DLD1 (cell line): Measurements from ENCODE around the gene KRT77.
"Not testable (repeated sequence)": the region's sequence is repeated elsewhere in the genome, so short reads cannot be mapped to it uniquely, and the experiment has no call there.

Experiments
- in situ Hi-C: cut with HindIII; loops from 2 replicates; pipeline ENCODE4 v1.10.0; 2017; ENCODE audit warnings: low sequenced_read_pairs

The KRT77 gene

DNA sequence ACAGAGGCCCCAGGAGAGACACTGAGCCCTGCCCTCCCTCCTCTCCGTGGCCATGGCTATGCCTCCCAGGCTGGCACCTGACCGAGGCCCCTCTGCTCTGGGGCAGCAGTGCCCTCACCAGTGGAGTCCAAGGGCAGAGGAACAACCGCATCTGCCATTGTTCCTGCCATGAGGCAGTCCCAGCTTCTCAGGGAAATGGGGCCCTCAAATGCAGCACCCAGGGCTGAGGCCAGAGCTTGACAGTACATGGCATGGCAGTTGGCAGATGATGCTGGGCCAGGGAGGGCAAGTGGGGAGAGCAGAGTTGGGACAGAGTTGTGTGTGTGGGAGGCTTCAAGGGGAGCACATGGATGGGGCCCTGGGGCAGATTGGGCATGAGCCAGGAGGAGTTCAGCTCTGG is 21.1 kb upstream of the KRT77 start:
- in situ Hi-C loops, result no loop called here

DNA sequence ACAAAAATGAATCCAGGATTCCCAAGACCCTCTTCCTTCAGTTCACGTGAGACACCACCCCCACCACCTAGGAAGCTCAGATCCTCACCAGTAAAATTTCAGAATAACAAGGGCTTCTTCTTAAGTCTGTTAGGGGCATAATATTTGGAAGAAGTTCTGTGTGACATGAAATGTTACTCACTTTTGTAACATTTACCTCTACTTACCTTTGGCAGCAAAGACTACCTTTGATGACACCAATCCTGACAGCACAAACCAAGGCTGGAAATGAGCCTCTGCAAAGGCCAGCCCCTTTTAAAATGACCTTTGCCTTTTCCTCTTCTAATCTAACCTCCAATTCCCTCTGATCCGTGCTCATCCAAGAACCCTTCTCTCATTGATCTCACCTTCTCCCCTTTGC is 19.4 kb upstream of the KRT77 start:
- in situ Hi-C loops, result no loop called here

DNA sequence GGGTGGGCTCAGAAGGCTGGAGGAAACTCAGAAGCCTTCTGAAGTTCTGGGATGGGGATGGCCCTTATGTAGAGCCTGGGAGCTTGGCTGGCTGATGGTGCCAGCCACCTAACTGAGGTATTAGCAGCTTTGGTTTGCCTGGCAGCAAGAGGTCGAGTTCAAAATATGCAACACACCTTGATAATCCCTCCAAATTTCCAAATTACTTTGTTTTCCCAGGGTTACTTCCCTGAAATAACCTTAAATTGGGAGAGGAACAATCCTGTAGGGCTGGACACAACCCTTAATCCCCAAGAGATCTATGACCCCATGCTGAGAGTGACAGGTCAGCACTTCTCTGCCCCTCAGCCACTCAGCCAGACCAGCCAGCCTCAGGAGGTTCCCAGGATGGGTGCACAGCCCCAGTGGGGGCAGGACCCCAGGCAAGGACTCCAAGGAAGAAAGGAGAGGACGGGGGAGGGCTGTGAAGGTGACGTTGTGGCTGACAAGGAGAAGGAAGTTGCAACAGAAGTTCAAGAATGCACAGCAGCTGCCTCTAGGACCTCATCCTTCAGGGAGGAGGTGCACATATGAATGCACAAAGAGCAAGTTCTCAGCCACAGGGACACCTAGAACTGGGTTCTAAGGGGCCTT is 18.6 kb upstream of the KRT77 start:
- in situ Hi-C loops, result no loop called here

DNA sequence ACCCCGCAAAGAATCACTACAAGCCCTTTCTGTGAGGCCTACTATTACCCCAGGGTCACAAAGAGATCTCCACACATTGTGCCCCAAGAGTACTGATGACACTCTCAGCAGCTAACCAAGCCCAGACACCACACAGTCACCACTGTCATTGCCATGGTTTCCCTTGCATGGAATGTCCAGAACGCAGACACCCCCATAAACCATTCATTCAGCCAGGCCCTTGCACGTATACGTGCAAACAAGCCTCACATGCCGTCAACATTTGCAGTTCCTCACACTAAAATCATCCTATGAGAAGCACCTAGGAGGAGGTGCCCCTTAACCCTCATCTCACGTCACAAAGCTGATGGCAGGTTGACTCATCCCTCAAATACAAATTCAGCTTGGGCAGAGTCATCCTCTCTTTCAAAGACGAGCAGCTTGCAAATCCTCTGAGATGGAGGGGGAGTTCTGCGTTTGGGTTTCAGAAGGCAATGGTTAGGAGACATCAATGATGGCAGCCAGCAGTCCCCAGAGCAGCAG is 17.1 kb upstream of the KRT77 start:
- in situ Hi-C loops, result no loop called here

DNA sequence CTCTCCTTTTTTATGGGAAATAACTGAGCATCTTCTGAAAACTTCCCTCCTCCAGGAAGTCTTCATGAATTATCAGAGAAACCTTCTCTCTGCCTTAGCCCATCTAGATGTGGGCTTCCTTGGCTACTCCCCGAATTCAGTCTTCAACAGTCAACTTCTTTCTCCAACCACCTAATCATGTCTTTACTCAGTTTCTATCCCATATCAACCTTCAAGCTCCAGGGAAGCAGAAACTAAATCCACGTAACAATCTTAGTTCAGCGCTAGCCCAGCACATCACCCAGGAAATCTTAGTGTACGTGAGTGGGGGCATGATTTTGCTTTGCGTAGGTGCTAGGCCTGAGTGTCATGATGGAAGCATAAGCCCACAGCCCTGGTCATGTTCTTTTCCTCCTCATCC is 12.7 kb upstream of the KRT77 start:
- in situ Hi-C loops, result no loop called here

DNA sequence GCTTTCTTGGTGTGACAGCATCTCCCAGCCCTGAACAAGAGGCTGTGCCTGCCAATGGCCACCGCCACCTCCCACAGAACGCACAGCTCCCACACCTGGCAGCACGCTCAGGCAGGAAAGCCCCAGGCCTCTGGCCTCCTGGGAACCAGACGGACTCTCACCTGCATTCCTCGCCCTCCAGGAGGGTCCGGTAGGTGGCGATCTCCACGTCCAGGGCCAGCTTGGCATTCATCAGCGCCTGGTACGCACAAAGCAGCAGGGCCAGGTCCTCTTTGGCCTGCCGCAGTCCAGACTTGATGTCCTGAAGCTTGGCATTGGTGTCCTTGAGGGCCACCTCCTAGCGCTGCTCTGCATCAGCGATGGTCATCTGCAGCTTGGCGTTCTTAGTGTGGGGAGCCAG is 12.1 kb upstream of the KRT77 start:
- in situ Hi-C loops, result no loop called here

DNA sequence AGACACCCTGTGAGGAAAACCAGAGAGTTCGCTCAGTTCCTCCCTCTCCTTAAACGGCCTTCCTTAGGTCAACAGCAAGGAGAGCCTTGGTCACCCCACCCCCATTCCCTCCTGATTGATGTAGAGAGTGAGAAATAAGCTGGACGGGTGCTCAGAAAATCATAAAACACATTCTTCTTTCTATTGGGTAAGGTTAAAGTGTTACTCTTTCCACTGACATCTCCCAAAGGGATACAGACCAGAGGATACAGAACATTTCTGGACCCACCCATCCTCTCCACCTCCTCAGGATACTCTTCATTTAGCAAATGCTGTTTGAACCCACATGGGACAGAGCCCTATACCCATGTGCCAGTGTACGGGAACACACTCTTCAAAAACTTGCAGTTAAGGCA is 11.6 kb upstream of the KRT77 start:
- in situ Hi-C loops, result no loop called here

DNA sequence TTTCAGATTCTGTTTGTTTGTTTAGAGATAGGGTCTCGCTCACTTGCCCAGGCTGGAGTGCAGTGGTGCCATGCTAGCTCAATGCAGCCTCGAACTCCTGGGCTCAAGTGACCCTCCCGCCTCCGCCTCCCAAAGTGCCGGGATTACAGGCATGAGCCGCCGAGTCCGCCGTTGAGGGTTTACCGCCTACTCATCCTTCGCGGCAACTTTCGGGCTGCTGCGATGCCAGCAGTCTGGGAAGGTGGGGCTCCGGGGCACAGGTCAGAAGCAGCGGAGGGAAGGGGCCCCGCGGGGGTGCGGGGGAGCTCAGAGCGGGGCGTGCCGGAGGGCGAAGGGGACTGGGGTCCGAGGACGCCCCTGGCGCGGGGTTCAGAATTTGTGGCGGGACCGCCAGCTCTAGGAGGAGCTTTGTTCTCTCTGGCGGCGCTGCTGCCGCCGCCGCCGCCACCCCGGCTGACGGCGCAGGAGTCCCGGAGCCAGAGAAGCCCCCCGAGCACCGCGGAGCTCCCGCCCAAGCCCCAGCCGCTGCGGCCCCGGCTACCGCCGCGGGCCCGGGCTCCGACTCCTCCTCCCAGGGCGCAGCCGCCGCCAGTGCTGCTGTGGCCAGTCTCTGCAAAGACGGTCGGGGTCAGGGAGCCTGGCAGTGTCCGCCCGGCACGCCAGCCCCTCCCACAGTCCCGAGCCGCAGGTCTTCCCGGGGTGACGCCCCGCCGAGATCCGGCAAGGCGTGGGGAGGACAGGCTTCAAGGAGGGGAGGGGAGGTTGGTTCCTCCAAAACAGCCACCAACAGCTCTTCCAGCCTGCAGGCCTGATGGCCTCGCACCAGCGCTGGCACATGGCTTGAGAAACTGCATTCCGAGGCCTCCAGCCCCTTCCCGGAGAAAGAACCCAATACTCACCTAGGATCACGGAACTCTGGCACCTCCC is 10.9 kb upstream of the KRT77 start:
- in situ Hi-C loops, result no loop called here

DNA sequence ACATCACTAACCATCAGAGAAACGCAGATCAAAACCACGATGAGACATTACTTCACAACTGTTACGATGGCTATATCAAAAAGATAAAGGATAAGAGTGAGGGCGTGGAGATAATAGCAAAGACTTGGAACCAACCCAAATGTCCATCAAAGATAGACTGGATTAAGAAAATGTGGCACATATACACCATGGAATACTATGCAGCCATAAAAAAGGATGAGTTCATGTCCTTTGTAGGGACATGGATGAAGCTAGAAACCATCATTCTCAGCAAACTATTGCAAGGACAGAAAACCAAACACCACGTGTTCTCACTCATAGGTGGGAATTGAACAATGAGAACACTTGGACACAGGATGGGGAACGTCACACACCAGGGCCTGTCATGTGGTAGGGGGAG is 8.8 kb upstream of the KRT77 start:
- in situ Hi-C loops, result not testable (repeated sequence)

DNA sequence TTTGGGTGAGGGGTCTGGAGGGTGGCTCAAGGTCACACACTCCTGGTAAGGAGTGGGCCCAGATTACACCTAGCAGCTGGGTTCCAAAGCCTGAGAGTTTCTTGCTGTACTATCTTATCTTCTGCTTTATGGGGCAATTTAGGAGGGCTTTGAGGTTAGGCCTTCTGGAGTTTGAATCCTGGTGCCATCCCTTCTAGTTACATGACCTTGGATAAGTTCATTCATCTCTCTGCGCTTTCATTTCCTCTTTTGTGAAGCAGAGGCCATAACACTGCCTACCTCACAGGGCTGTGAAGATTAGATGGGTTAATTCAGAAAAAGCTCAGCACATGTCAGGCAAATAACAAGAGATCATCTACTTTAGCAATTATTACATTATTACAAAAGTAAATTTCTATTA is 7.4 kb upstream of the KRT77 start:
- in situ Hi-C loops, result no loop called here

DNA sequence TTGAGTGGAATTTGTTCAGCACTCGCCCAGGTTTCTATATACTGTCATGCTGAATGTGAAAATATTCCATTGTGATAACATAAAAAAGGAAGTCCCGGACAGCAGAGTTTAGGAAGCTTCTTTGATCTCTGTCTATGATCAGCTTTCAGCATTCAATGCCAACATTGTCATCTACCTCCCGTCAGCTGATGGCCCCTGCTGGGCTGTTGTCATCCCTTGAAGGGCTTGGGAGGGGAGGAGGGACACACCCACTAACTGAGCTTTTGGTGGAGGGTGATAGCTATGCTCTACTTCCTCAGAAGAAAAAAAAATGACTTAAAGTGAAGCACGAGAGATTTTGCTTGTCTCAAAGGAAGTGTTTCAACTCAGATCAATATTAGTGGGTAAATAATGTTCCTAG is 4.7 kb upstream of the KRT77 start:
- in situ Hi-C loops, result loop anchor here (5.0 to 10.0 kb wide), 3 partner anchors 61 to 107 kb away; partner anchors contain the start of gene KRT4

DNA sequence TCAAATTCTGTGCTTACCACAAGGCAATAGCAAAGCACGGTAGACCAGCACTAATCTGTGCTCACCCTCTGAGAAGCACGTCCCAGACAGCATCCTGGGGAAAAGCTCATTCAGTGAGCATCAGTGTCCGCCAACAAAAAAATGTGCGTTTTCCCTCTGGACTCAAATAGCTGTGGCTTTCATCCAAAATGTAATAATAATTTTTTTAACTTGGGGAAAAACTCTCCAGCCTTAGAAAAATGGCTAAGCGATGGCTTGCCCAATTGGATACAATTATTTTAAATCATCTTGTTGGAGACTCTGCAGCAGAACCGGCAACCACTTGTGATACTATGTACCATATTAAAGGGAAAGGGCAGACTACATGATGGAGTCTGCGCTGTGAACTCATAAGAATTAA is 1.1 kb upstream of the KRT77 start:
- in situ Hi-C loops, result loop anchor here (10.0 kb wide), 1 partner anchor 110 kb away; the partner anchor contains the start of gene KRT4

DNA sequence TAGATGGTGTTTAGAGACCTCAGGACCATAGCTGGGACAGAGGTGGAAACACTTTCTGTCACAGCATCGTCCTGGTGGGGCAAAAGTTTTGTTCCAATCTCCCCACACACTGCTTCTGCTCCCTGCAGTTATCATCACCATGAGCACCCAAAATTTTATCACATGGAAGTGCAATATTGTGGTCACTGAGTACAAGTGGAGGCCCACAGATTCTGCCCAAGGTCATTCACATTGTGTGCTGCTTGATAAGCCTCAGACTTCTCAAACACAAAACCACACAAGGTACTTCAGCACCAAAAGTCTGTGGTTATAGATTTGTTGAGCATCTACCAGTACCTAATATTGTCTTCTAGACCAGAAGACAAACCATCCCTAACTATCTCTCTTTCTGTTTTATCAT is 554 bp upstream of the KRT77 start:
- in situ Hi-C loops, result loop anchor here (10.0 kb wide), 1 partner anchor 111 kb away; the partner anchor contains the start of gene KRT4

DNA sequence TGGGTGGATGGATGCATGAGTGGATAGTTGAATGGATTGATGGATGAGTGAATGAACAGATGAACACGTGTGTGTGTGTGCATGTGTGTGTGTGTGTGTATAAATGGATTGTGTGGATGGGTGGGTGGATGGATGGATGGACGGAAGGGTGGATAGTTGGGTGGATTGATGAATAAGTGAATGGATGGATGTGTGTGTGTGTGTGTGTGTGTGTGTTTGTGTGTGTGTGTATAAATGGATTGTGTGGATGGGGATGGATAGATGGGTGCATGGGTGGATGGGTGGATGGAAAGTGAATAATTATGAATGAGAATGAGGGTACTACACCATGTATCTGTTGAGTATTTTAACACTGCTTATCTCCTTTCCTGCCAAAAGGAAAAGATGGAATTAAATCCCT is 986 bp downstream of the KRT77 start:
- in situ Hi-C loops, result loop anchor here (10.0 kb wide), 1 partner anchor 112 kb away; the partner anchor contains the start of gene KRT4

DNA sequence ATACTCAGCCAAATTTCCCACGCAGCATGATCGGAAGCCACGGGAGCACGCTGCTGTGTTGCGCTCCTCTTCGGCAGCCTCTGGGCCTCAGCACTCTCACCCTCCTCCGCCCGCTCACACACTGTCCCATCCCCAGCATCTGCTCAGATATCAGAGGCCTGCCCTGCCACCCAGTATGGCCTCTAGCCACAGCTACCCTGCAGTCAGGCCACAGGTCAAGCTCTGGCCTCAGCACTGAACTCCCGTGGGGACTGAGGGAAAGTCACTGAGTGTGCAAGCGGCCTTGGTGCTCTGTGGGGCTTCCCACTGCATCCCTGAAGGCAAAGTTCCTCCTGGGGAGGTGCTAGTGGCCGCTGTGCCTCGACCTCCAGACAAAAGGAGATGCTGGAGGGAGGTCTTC is 2.0 kb downstream of the KRT77 start:
- in situ Hi-C loops, result loop anchor here (10.0 kb wide), 1 partner anchor 114 kb away; the partner anchor contains the start of gene KRT4

DNA sequence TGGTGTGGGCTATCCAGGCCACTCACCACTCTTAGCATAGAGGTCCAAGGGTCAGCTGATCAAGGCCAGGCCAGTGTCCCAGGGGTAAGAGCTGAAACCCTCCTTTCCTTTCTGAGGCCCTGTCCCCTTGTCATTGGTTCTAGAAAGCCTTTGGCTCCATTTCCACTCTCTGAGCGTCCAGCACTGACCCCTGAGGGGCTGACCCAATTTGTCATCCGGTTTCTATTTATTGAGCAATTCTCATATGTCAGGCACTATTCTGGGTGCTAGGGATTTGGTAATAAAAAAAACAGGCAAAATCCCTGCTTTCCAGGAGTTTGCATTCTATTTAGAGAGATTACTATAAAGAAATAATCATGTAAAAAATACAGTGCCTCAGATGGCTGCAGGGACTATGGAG is 3.4 kb downstream of the KRT77 start:
- in situ Hi-C loops, result loop anchor here (10.0 kb wide), 1 partner anchor 115 kb away; the partner anchor contains the start of gene KRT4

DNA sequence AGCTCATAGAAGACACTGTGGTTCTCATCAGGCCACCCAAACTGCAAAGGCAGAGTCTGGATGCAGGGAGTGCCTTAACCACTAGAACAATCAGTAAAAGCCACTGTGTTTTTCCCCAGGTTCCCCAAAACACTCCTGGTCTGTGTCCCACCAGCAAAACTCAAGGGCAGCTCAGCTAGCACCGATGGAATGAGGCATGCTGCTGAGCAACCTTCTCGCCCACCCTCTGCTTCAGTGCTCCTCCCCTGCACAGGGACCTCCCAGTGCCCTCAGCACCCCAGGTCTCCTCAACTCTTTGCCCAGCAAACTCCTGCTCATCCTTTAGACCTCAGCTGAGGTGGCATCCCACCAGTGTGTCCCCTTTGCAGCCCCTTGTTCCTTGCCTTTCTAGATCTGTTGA is 4.0 kb downstream of the KRT77 start:
- in situ Hi-C loops, result no loop called here

DNA sequence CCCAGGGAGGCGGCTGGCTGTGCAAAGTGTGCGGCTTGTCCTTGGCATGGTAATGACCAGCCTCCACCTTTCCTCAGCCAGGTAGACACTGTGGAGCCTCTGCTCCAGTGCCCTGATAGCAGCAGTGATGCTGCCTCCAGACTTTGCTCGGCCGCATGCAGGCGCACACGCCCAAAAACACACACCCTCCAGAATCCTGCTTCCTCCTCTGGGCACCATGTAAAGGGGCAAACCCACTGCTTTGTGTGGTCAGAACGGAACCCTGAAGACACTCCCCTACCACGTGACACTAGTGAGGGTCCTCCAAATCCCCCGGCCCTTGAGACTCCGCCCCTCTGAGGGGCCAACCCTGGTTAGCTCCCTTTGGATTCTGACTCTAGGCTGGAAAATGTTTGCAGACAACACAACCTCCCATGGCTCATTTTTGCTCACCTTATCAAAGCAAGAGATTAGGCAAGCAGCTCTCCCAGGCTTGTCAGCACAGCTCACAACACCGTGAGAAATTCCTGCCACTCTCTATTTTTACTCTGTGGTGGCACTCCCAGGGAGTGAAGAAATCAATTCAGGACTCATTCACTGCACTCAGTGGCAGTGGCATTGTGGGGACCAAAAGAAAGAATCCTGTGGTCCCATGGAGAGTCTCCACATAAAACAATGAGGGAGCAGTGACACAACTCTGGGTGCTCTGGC is 4.5 kb downstream of the KRT77 start:
- in situ Hi-C loops, result no loop called here

DNA sequence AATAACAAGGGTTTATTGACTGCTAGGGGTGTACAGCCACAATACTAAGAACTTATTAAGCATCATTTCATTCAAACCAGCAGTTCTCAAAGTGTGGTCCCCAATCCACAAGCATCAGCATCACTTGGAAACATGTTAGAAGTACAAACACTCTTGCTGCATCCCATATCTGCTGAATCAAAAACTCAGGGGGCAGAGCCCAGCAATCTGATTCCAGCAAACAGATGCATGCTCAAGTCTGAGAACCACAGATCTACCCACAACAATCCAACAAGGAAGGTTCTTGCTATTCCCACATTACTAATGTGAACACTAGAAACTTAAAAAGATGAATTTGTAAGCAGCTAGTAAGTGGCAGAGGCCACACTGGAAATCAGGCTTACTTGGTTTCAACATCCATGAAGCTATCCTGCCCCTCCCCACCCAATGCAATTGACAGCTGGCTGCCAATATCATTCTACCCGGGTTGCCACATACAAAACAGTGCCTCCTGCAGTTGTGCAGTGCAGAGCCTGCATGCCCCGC is 6.2 kb downstream of the KRT77 start:
- in situ Hi-C loops, result no loop called here

DNA sequence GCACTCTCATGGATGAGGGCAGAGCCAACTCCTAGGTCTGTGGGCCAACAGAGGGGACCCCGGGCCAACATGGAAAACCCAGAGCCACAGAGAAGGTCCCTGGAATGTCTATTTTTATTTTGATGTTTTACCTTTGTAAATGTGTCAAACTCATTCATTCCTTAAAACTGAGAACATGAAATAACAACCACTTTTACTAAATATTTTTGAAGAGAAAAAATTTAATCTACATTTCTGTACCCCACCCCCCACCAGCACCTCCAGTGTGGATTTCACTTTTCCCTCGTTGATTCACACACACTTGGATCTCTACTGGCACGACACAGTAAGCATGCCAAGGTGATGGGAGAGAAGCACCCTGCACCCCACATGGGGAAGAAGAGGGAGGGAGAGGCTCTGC is 6.7 kb downstream of the KRT77 start:
- in situ Hi-C loops, result no loop called here

DNA sequence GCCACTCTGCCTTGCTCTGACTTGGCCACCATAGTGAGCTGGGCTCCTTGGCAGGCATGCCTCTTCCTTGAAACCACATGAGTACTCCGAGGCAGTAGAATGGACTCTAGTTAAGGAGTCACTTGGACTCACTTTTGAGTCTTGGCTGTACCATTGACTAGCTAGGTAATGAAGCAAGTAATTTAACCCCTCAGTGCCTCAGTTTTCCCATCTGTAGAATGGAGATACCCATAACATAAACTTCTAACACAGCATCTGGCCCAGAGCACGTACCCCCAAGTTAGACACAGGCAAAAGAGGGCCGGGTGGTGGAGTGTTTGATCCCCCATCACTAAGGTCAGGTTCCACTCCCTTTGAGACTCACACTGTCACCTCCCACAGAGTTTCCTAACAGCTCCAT is 8.3 kb downstream of the KRT77 start:
- in situ Hi-C loops, result no loop called here
